ENCODE results near the gene DUOX2.
A peak's percentile ranks its signal among the peaks of the same experiment; 100 is the strongest.

- TF ChIP-seq SMC3 (conservative IDR thresholded peaks at IDR 0.05; ENCODE audit: poor library complexity) (no peak), POLR2AphosphoS5 (IDR thresholded peaks at IDR 0.05) (no peak), EP300 (conservative IDR thresholded peaks at IDR 0.05; ENCODE audit: poor library complexity, severe bottlenecking) (no peak), EZH2 (IDR thresholded peaks at IDR 0.05; ENCODE audit: borderline replicate concordance, insufficient read depth, low read length, poor library complexity, severe bottlenecking) (peak; percentile 81)
These were observed 1.2 kb downstream of the DUOX2 start for GRCh38 chr15:45112591-45113379.
